ENCODE results near the gene OR7G1.
"Not testable (repeated sequence)": the region's sequence is repeated elsewhere in the genome, so short reads cannot be mapped to it uniquely, and the experiment has no call there.

OR7G1 gene

GRCh38 chr19:9086761-9087160, 28.8 kb downstream of the OR7G1 start, which contains the start of gene OR1M1:
Gene OR1M1 (plus strand): TSS chr19:9087061. CDS start chr19:9093245, 6,184 bp downstream.
- Histone ChIP-seq H3K4me3 (ENCODE audit: low read depth, low read length) (no peak within 1 kb of the TSS), H3K4me1 (ENCODE audit: control insufficient read depth, insufficient read depth, low read length, unreplicated experiment) (no peaks in the 10 kb centered on the region), H3K27ac (ENCODE audit: low read depth, low read length) (no peak within 1 kb of the TSS), H3K36me3 (ENCODE audit: insufficient read depth, low read length) (no peaks in the 10 kb centered on the region), H3K27me3 (ENCODE audit: insufficient read depth, low read length) (peaks cover 3% of the 10 kb centered on the region), H2AFZ (ENCODE audit: low read length, unreplicated experiment) (no peak within 1 kb of the TSS), H3K79me2 (ENCODE audit: control insufficient read depth, insufficient read depth, low read length, unreplicated experiment) (no peaks in the 10 kb centered on the region)

DNA sequence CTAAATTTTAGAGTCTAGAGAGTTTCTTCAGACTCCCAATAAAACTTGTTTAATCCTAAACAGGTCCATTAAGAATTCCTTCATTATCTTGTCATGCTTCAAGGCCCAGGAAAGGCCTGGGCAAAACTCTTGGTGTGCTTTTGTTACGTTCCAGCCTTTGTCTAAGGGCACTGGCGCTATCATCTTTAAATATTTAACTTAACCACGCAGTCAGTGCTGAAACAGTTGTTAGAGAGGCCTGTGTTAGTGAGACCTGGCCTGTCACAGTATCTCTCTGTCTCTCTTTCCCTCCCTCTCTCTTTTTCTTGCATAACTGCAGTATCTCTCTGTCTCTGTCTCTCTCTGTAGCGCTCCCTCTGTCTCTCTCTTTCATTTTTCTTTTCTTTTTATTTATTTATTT, 36.9 kb downstream of the OR7G1 start:
- H3K27ac ChIP-seq (ENCODE audit: low read depth, low read length) = no peak overlapping the region
- H2AFZ ChIP-seq (ENCODE audit: low read length, unreplicated experiment) = no peak overlapping the region
- no peaks in the 10 kb centered on the region for H3K36me3 ChIP-seq (ENCODE audit: insufficient read depth, low read length)
- H3K4me1 ChIP-seq (ENCODE audit: control insufficient read depth, insufficient read depth, low read length, unreplicated experiment) = peaks cover 5% of the 10 kb centered on the region
- no peak overlapping the region for H3K4me3 ChIP-seq (ENCODE audit: low read depth, low read length)
- H3K79me2 ChIP-seq (ENCODE audit: control insufficient read depth, insufficient read depth, low read length, unreplicated experiment) = no peaks in the 10 kb centered on the region
- no peaks in the 10 kb centered on the region for H3K27me3 ChIP-seq (ENCODE audit: insufficient read depth, low read length)

- Histone ChIP-seq H3K36me3 (ENCODE audit: insufficient read depth, low read length) (no peaks in the 10 kb centered on the region), H3K79me2 (ENCODE audit: control insufficient read depth, insufficient read depth, low read length, unreplicated experiment) (no peaks in the 10 kb centered on the region), H3K4me3 (ENCODE audit: low read depth, low read length) (no peak overlapping the region), H2AFZ (ENCODE audit: low read length, unreplicated experiment) (no peak overlapping the region), H3K27me3 (ENCODE audit: insufficient read depth, low read length) (no peaks in the 10 kb centered on the region), H3K27ac (ENCODE audit: low read depth, low read length) (no peak overlapping the region), H3K4me1 (ENCODE audit: control insufficient read depth, insufficient read depth, low read length, unreplicated experiment) (peaks cover 5% of the 10 kb centered on the region)
These were observed 38.7 kb downstream of the OR7G1 start for GRCh38 chr19:9076901-9077300.

DNA sequence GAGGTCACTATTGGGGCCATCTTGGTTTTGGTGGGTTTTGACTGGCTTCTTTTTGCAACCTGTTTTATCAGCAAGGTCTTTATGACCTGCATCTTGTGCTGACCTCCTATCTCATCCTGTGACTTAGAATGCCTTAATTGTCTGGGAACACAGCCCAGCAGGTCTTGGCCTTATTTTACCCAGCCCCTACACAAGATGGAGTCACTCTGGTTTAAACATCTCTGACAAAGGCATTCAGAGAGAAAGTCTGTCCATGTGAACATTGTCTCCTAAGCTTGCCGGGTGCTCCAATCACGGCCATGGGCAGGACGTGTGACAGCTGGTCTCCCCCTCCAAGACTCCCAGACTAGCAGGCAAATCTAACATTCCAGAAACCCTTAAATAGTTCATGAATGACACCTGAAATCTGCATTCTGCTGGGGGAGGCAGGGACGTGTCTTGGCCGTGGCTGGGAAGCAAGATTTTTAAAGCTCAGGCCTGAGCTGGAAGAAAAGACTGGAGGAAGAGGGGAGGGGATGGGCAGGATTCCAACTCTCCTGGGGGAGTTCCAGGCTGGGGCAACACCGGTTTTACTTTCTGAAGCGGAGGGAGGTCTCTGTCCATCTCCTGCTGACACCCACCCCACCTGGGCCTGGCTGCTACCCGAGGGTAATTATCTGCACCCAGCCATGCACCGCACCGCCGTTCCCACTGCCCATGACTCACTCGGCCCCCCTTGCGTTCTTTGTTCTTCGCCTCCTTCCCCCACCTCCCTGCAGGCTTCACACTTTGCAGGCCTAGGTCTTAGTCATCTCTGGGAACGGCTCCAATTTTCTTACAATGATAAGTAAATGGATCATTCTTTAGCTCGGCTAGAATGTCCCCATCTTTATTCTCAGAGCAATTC, 40.3 kb downstream of the OR7G1 start:
- H3K27me3 ChIP-seq (ENCODE audit: insufficient read depth, low read length) = no peaks in the 10 kb centered on the region
- H3K27ac ChIP-seq (ENCODE audit: low read depth, low read length) = no peak overlapping the region
- no peaks in the 10 kb centered on the region for H3K36me3 ChIP-seq (ENCODE audit: insufficient read depth, low read length)
- no peak overlapping the region for H2AFZ ChIP-seq (ENCODE audit: low read length, unreplicated experiment)
- no peak overlapping the region for H3K4me3 ChIP-seq (ENCODE audit: low read depth, low read length)
- no peaks in the 10 kb centered on the region for H3K79me2 ChIP-seq (ENCODE audit: control insufficient read depth, insufficient read depth, low read length, unreplicated experiment)
- peaks cover 5% of the 10 kb centered on the region for H3K4me1 ChIP-seq (ENCODE audit: control insufficient read depth, insufficient read depth, low read length, unreplicated experiment)

- no peak overlapping the region for H2AFZ ChIP-seq (ENCODE audit: low read length, unreplicated experiment)
- no peak overlapping the region for H3K4me3 ChIP-seq (ENCODE audit: low read depth, low read length)
- peaks cover 5% of the 10 kb centered on the region for H3K4me1 ChIP-seq (ENCODE audit: control insufficient read depth, insufficient read depth, low read length, unreplicated experiment)
- no peaks in the 10 kb centered on the region for H3K27me3 ChIP-seq (ENCODE audit: insufficient read depth, low read length)
- H3K27ac ChIP-seq (ENCODE audit: low read depth, low read length) = no peak overlapping the region
- no peaks in the 10 kb centered on the region for H3K36me3 ChIP-seq (ENCODE audit: insufficient read depth, low read length)
- no peaks in the 10 kb centered on the region for H3K79me2 ChIP-seq (ENCODE audit: control insufficient read depth, insufficient read depth, low read length, unreplicated experiment)
These were observed 41.8 kb downstream of the OR7G1 start for GRCh38 chr19:9073806-9074205.

GRCh38 chr19:9071720-9072119, 43.8 kb downstream of the OR7G1 start:
- not testable (repeated sequence) for H3K36me3 ChIP-seq (ENCODE audit: insufficient read depth, low read length); H3K79me2 ChIP-seq (ENCODE audit: control insufficient read depth, insufficient read depth, low read length, unreplicated experiment); H3K4me3 ChIP-seq (ENCODE audit: low read depth, low read length); H2AFZ ChIP-seq (ENCODE audit: low read length, unreplicated experiment); H3K27me3 ChIP-seq (ENCODE audit: insufficient read depth, low read length); H3K4me1 ChIP-seq (ENCODE audit: control insufficient read depth, insufficient read depth, low read length, unreplicated experiment); H3K27ac ChIP-seq (ENCODE audit: low read depth, low read length)

DNA sequence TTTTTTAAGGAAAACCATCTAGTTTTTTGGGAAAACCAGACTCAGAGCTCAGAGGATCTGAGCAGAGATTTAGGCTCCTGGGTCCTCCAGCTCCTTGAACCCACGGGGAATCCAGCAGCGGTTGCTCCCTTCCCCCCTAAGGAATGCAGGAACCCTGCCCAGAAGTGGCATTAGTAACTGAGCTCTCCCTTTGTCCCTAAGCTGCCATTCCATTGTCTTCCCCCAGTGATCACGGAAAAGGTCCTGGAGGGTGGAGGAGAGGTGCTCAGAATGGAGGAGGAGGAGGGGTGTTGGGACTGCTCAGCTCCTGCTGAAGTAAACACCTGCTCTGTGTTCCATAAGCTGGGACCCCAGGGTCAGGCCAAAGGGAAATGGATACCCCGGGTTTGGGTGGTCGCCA, 45.5 kb downstream of the OR7G1 start:
- Histone ChIP-seq H3K4me3 (ENCODE audit: low read depth, low read length) (no peak overlapping the region), H3K36me3 (ENCODE audit: insufficient read depth, low read length) (no peaks in the 10 kb centered on the region), H3K27ac (ENCODE audit: low read depth, low read length) (no peak overlapping the region), H2AFZ (ENCODE audit: low read length, unreplicated experiment) (no peak overlapping the region), H3K4me1 (ENCODE audit: control insufficient read depth, insufficient read depth, low read length, unreplicated experiment) (peaks cover under 1% of the 10 kb centered on the region), H3K79me2 (ENCODE audit: control insufficient read depth, insufficient read depth, low read length, unreplicated experiment) (no peaks in the 10 kb centered on the region), H3K27me3 (ENCODE audit: insufficient read depth, low read length) (no peaks in the 10 kb centered on the region)

DNA sequence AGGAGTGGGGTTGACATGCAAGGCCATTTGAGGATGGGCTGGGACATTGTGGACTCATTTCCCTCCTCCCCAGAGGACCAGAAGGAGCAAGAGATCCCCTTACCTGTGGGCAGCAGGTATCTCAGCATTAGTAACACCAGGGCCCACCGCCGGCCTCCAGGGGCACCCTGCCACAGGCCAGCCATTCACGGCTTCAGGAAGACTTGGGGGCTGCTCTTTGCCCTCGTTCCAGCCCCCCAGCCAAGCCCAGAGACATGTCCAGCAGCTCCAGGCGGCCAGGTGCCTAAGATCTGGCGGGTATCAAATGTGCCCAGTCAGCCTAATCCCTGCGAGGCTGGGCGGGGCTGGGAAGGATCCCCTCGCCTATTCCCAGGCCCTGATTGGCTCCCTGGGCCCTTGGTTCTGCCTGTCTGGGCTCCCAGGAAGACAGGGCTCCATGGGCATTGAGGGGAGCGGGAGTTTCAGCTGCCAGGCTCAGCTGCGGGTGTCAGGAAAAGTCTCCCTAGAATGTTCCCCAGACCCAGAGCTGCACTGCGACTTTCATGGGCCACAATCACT, 50.0 kb downstream of the OR7G1 start:
- no peaks in the 10 kb centered on the region for H3K4me1 ChIP-seq (ENCODE audit: control insufficient read depth, insufficient read depth, low read length, unreplicated experiment)

More for the DNA sequence above, 50.0 kb downstream of the OR7G1 start:
- no peak overlapping the region for H2AFZ ChIP-seq (ENCODE audit: low read length, unreplicated experiment)
- H3K4me3 ChIP-seq (ENCODE audit: low read depth, low read length) = no peak overlapping the region
- no peaks in the 10 kb centered on the region for H3K36me3 ChIP-seq (ENCODE audit: insufficient read depth, low read length)
- H3K27ac ChIP-seq (ENCODE audit: low read depth, low read length) = no peak overlapping the region
- H3K79me2 ChIP-seq (ENCODE audit: control insufficient read depth, insufficient read depth, low read length, unreplicated experiment) = no peaks in the 10 kb centered on the region
- H3K27me3 ChIP-seq (ENCODE audit: insufficient read depth, low read length) = no peaks in the 10 kb centered on the region
